HepG2 (cell line): ENCODE measurements around the gene CALY. TPM values are rescaled to one million over a fixed set of nuclear protein-coding genes. Genes with fewer than 3 reads are reported as not detected.

ENCODE experiments used
- ATAC-seq: fragments of 200-7000 bp; cut with Tn5 transposase; 3 replicates; pipeline ENCODE4 v1.9.1; 2020; ENCODE audit warnings: mild to moderate bottlenecking, moderate library complexity
- BruUV-seq: library from RNA; stranded (reverse); fragments of 400-500 nt; replicated peaks from 2 replicates; lab custom pipeline; 2021; lab: Mats Ljungman, UMichigan
- CTCF ChIA-PET: fragments of 300-600 bp; formaldehyde crosslinking; extraction: SDS; loops from one replicate; lab custom pipeline; 2021; ENCODE audit warnings: low total read pairs, inconsistent platforms, low intra/inter-chr PET ratio; lab: Yijun Ruan, JAX
- POLR2A ChIA-PET: fragments of 350-600 bp; sonication (Branson Sonifier 250); formaldehyde crosslinking; loops from one replicate; lab custom pipeline; 2020; ENCODE audit warnings: antibody characterized with exemption, inconsistent platforms; lab: Yijun Ruan, JAX
- DNase-seq: peaks from one replicate; pipeline ENCODE4 v3.0.0-alpha.2; 2015; ENCODE audit warnings: low spot score
- FAIRE-seq: peaks from 3 replicates; lab custom pipeline; 2011; peaks lifted over from hg19 to GRCh38; lab: Jason Lieb, UNC
- H2AFZ ChIP-seq: one replicate; pipeline ENCODE4 v1.6.1; 2011; ENCODE audit warnings: low read length, inconsistent platforms
- H3K27ac ChIP-seq: fragments of 300-600 bp; 3 replicates; pipeline ENCODE4 v1.8.0; 2011; ENCODE audit warnings: mixed run types, mild to moderate bottlenecking, mixed read lengths, low read length, inconsistent platforms; ENCODE audit not compliant: insufficient read depth; ENCODE audit errors: extremely low read length
- H3K27me3 ChIP-seq, 2 experiments: fragments of 200-600 bp in 1 of 2; 2 replicates in 1 of 2; 3 replicates in 1 of 2; pipeline versions ENCODE4 v1.6.0 to v1.8.0; 2011; ENCODE audit warnings: low read length in 2 of 2, mild to moderate bottlenecking in 2 of 2, moderate library complexity in 2 of 2, inconsistent platforms in 1 of 2; ENCODE audit not compliant: insufficient read depth in 2 of 2, control insufficient read depth in 1 of 2
- H3K36me3 ChIP-seq, 2 experiments: fragments of 200-600 bp in 1 of 2; replicated peaks in 1 of 2; 2 replicates in 1 of 2; 3 replicates in 1 of 2; pipeline versions ENCODE4 v1.5.1 to v1.8.0; 2011; ENCODE audit warnings: low read length in 2 of 2, inconsistent platforms in 1 of 2; ENCODE audit not compliant: insufficient read depth in 2 of 2, control insufficient read depth in 1 of 2
- H3K4me1 ChIP-seq: 2 replicates; pipeline ENCODE4 v1.5.1; 2012; ENCODE audit warnings: low read length, inconsistent platforms; ENCODE audit not compliant: insufficient read depth
- H3K4me2 ChIP-seq: 2 replicates; pipeline ENCODE4 v1.6.0; 2011; ENCODE audit warnings: low read depth, low read length, inconsistent platforms
- H3K4me3 ChIP-seq, 3 experiments: fragments of 200-600 bp in 1 of 3; sonication (generic), shearing (Covaris generic) in 1 of 3; replicated peaks in 1 of 3; 2 replicates each; pipeline ENCODE4 v1.5.1; 2011 to 2016; ENCODE audit warnings: low read length in 3 of 3, inconsistent platforms in 2 of 3, low read depth in 2 of 3, mild to moderate bottlenecking in 2 of 3, control low read depth in 1 of 3, mixed read lengths in 1 of 3; ENCODE audit not compliant: insufficient read depth in 1 of 3
- H3K79me2 ChIP-seq: one replicate; pipeline ENCODE4 v1.6.1; 2011; ENCODE audit warnings: low read length, inconsistent platforms; ENCODE audit not compliant: insufficient read depth
- H3K9ac ChIP-seq: 2 replicates; pipeline ENCODE4 v1.6.0; 2011; ENCODE audit warnings: mild to moderate bottlenecking, low read depth, low read length, inconsistent platforms; ENCODE audit not compliant: insufficient read depth
- H3K9me3 ChIP-seq: 2 replicates; pipeline ENCODE4 v1.5.1; 2012; ENCODE audit warnings: mild to moderate bottlenecking, low read length
- H4K20me1 ChIP-seq: 2 replicates; pipeline ENCODE4 v1.6.0; 2011; ENCODE audit warnings: inconsistent platforms, mild to moderate bottlenecking, low read length, moderate library complexity; ENCODE audit not compliant: insufficient read depth
- BRD4 ChIP-seq: sonication (generic); formaldehyde crosslinking; IDR thresholded peaks from 2 replicates; pipeline ENCODE4 v1.4.0; 2020; ENCODE audit warnings: missing genetic modification reagents
- GATAD2A ChIP-seq: IDR thresholded peaks from 2 replicates; pipeline ENCODE4 v1.6.1; 2016
- PHF21A ChIP-seq: sonication (generic); formaldehyde crosslinking; IDR thresholded peaks from 2 replicates; pipeline ENCODE4 v1.5.0; 2020; ENCODE audit warnings: mild to moderate bottlenecking, missing genetic modification reagents
- PHF8 ChIP-seq: sonication (generic); formaldehyde crosslinking; IDR thresholded peaks from 2 replicates; pipeline ENCODE4 v1.5.0; 2020; ENCODE audit warnings: missing genetic modification reagents
- RAD21 ChIP-seq: fragments of 450-650 bp; formaldehyde crosslinking; IDR thresholded peaks from 2 replicates; pipeline ENCODE4 v1.5.0; 2020; ENCODE audit warnings: mild to moderate bottlenecking
- TP53 ChIP-seq: sonication (generic); formaldehyde crosslinking; conservative IDR thresholded peaks from 2 replicates; pipeline ENCODE4 v1.4.0; 2020; ENCODE audit warnings: missing genetic modification reagents
- ZNF143 ChIP-seq: sonication (generic); formaldehyde crosslinking; IDR thresholded peaks from 2 replicates; pipeline ENCODE4 v1.4.0; 2020; ENCODE audit warnings: missing genetic modification reagents
- ZNF460 ChIP-seq: sonication (generic); formaldehyde crosslinking; IDR thresholded peaks from 2 replicates; pipeline ENCODE4 v1.5.1; 2020; ENCODE audit warnings: missing genetic modification reagents, mild to moderate bottlenecking, borderline replicate concordance
- ZNF891 ChIP-seq: sonication (generic); formaldehyde crosslinking; IDR thresholded peaks from 2 replicates; pipeline ENCODE4 v1.5.0; 2020; ENCODE audit warnings: mild to moderate bottlenecking, missing genetic modification reagents
- WGBS: methylation state at CpG from one replicate; pipeline ENCODE4 v1.1.6; 2017; ENCODE audit warnings: low lambda C conversion rate; 5-methylcytosine and 5-hydroxymethylcytosine counted together
- in situ Hi-C: cut with HindIII; loops from 2 replicates; pipeline ENCODE4 v1.10.0; 2017; ENCODE audit warnings: low pct_unique_long_range_greater_than_20kb; ENCODE audit not compliant: extremely low pct_ligation_motif_present
- intact Hi-C: fragments of 100-400 bp; cut with micrococcal nuclease; formaldehyde crosslinking; loops from one replicate; pipeline ENCODE4 v1.10.0; 2022; ENCODE audit not compliant: unreplicated experiment
- polyA plus RNA-seq, 8 experiments: library from polyadenylated mRNA; depleted of rRNA in 3 of 8; stranded (reverse) in 7 of 8; unstranded in 1 of 8; fragments of >200 nt; fragmentation: Illumina TruSeq in 4 of 8; extraction: Trizol in 4 of 8; gene quantifications; 2 replicates each; pipeline versions ENCODE4 v1.2.1 to v1.2.3, GENCODE V29; 2011 to 2016; ENCODE audit warnings: low read depth in 4 of 8, missing spikeins in 1 of 8, mixed read lengths in 1 of 8; ENCODE audit not compliant: insufficient read depth in 1 of 8
- total RNA-seq, 5 experiments: library from RNA; depleted of rRNA; stranded (reverse); fragments of >200 nt; fragmentation: Illumina TruSeq; extraction: Trizol; gene quantifications; 2 replicates each; pipeline ENCODE4 v1.2.3, GENCODE V29; 2016; ENCODE audit warnings: low read depth in 1 of 5
- TF ChIP-seq, protein P1 (sequence below): sonication (generic); formaldehyde crosslinking; IDR thresholded peaks from 2 replicates; pipeline ENCODE4 v1.5.0; 2020; ENCODE audit warnings: missing genetic modification reagents, mild to moderate bottlenecking, borderline replicate concordance
- TF ChIP-seq, protein P2 (sequence below): sonication (generic); formaldehyde crosslinking; IDR thresholded peaks from 2 replicates; pipeline ENCODE4 v1.4.0; 2020; ENCODE audit warnings: missing genetic modification reagents
- TF ChIP-seq, protein P3 (sequence below): sonication (generic); formaldehyde crosslinking; IDR thresholded peaks from 2 replicates; pipeline ENCODE4 v1.4.0; 2020; ENCODE audit warnings: missing genetic modification reagents
- TF ChIP-seq, protein P4 (sequence below): IDR thresholded peaks from 2 replicates; pipeline ENCODE4 v1.6.1; 2016; ENCODE audit warnings: missing genetic modification reagents, missing compliant biosample characterization
- TF ChIP-seq, protein P5 (sequence below), 2 experiments: sonication (generic) in 1 of 2; formaldehyde crosslinking in 1 of 2; IDR thresholded peaks; 2 replicates each; pipeline versions ENCODE4 v1.4.0 to v1.6.1; 2018 to 2020; ENCODE audit warnings: missing genetic modification reagents in 2 of 2, borderline replicate concordance in 1 of 2, low read depth in 1 of 2, mild to moderate bottlenecking in 1 of 2, missing biosample characterization in 1 of 2

CALY gene
- total and polyA plus RNA-seq, 2 of the 13 experiments (the other 11 are each of a cell fraction or from before 2014, with no cell fraction given) = 0.08 TPM; not detected in 1

DNA sequence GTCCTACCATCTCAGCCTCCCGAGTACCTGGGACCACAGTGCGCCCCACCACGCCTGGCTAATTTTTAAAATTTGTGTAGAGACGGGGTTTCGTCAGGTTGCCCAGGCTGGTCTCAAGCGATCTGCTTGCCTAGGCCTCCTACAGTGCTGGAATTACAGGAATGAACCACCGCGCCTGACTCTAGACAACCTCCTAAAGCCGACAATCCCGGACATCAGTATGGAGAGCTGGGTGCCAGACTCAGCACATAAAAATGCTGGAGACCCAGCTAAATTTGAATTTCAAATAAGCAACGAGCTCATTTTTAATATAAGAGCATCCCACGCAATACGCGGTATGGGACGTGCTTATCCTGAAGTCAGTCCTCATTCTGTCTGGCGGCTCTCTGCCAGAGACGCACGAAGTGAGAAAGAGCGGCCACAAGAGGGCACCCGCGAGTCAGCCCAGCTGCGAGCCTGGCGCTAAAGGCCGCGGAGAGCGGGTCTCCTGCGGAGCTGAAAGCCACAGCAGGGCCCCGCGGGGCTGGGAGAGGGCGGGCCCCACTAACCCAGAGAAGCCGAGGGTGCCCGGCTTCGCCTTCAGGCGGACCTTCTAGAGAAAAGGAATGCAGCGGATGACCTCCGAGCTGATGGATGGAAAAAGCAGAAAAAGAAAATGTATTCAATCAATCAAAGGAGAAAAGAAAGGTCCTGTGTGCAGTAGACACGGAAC, 7.0 kb downstream of the CALY start:
- 8% methylated on average over 35 of the region's 37 CpGs for WGBS
- peaks cover 7 to 73% of the 10 kb centered on the region in 2 experiments for H3K27me3 ChIP-seq
- H3K79me2 ChIP-seq = no peaks in the 10 kb centered on the region
- peaks cover 31% of the 10 kb centered on the region for H3K4me1 ChIP-seq
- H2AFZ ChIP-seq = no peak overlapping the region
- in situ Hi-C loops = no loop called here
- ATAC-seq = peak; percentile 87
- ChIA-PET CTCF (interaction anchor here (0.8 kb wide), 1 partner anchor 11 kb away, joined by 3 read pairs; no protein-coding TSS in a partner anchor), POLR2A (interaction anchor here (1.1 to 4.5 kb wide), 5 partner anchors 18 to 49 kb away, joined by 3 to 31 read pairs (median 9); partner anchors contain the start of genes ECHS1, FUOM, PAOX and PRAP1)
- H3K27ac ChIP-seq = no peak overlapping the region
- H3K4me3 ChIP-seq = peak overlapping the region in 1 of 3 experiments; percentile 40; a peak in 2 of 6 replicates
- H4K20me1 ChIP-seq = no peaks in the 10 kb centered on the region
- no peak for FAIRE-seq
- DNase-seq = peak; percentile 70
- BruUV-seq = no TSS peak
- H3K36me3 ChIP-seq = no peaks in the 10 kb centered on the region
- no peaks in the 10 kb centered on the region for H3K9me3 ChIP-seq
- no peak overlapping the region for H3K9ac ChIP-seq
- intact Hi-C loops = loop anchor here (2.0 to 10.0 kb wide), 2 partner anchors 45 to 65 kb away; partner anchors contain the start of genes ECHS1, MTG1 and PAOX
- H3K4me2 ChIP-seq = peak overlapping the region; percentile 82
- TF ChIP-seq PHF21A (peak; percentile 29; the same call in 1 of the 2 replicates), GATAD2A (CRISPR knock-in tag) (peak; percentile 72), PHF8 (CRISPR knock-in tag) (peak; percentile 49; the same call in 1 of the 2 replicates), ZNF460 (CRISPR knock-in tag) (no peak), RAD21 (CRISPR knock-in tag) (peak; percentile 92), BRD4 (no peak), ZNF891 (CRISPR knock-in tag) (no peak), TP53 (CRISPR knock-in tag) (0 out of 2 replicates have a peak, but pooled peaks have one; percentile 61), ZNF143 (CRISPR knock-in tag) (no peak)
- TF ChIP-seq, protein P1, sequence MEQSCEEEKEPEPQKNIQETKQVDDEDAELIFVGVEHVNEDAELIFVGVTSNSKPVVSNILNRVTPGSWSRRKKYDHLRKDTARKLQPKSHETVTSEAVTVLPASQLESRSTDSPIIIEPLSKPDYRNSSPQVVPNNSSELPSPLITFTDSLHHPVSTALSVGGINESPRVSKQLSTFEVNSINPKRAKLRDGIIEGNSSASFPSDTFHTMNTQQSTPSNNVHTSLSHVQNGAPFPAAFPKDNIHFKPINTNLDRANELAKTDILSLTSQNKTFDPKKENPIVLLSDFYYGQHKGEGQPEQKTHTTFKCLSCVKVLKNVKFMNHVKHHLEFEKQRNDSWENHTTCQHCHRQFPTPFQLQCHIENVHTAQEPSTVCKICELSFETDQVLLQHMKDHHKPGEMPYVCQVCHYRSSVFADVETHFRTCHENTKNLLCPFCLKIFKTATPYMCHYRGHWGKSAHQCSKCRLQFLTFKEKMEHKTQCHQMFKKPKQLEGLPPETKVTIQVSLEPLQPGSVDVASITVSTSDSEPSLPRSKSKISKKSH = no peak
- TF ChIP-seq, protein P2, sequence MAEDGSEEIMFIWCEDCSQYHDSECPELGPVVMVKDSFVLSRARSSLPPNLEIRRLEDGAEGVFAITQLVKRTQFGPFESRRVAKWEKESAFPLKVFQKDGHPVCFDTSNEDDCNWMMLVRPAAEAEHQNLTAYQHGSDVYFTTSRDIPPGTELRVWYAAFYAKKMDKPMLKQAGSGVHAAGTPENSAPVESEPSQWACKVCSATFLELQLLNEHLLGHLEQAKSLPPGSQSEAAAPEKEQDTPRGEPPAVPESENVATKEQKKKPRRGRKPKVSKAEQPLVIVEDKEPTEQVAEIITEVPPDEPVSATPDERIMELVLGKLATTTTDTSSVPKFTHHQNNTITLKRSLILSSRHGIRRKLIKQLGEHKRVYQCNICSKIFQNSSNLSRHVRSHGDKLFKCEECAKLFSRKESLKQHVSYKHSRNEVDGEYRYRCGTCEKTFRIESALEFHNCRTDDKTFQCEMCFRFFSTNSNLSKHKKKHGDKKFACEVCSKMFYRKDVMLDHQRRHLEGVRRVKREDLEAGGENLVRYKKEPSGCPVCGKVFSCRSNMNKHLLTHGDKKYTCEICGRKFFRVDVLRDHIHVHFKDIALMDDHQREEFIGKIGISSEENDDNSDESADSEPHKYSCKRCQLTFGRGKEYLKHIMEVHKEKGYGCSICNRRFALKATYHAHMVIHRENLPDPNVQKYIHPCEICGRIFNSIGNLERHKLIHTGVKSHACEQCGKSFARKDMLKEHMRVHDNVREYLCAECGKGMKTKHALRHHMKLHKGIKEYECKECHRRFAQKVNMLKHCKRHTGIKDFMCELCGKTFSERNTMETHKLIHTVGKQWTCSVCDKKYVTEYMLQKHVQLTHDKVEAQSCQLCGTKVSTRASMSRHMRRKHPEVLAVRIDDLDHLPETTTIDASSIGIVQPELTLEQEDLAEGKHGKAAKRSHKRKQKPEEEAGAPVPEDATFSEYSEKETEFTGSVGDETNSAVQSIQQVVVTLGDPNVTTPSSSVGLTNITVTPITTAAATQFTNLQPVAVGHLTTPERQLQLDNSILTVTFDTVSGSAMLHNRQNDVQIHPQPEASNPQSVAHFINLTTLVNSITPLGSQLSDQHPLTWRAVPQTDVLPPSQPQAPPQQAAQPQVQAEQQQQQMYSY = no peak
- TF ChIP-seq, protein P3, sequence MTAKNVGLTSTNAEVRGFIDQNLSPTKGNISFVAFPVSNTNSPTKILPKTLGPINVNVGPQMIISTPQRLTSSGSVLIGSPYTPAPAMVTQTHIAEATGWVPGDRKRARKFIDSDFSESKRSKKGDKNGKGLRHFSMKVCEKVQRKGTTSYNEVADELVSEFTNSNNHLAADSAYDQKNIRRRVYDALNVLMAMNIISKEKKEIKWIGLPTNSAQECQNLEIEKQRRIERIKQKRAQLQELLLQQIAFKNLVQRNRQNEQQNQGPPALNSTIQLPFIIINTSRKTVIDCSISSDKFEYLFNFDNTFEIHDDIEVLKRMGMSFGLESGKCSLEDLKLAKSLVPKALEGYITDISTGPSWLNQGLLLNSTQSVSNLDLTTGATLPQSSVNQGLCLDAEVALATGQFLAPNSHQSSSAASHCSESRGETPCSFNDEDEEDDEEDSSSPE (CRISPR knock-in tag) = peak; percentile 44; the same call in 1 of the 2 replicates
- TF ChIP-seq, protein P4, sequence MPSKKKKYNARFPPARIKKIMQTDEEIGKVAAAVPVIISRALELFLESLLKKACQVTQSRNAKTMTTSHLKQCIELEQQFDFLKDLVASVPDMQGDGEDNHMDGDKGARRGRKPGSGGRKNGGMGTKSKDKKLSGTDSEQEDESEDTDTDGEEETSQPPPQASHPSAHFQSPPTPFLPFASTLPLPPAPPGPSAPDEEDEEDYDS (CRISPR knock-in tag) = 0 out of 2 replicates have a peak, but pooled peaks have one; percentile 26
- TF ChIP-seq, protein P5, sequence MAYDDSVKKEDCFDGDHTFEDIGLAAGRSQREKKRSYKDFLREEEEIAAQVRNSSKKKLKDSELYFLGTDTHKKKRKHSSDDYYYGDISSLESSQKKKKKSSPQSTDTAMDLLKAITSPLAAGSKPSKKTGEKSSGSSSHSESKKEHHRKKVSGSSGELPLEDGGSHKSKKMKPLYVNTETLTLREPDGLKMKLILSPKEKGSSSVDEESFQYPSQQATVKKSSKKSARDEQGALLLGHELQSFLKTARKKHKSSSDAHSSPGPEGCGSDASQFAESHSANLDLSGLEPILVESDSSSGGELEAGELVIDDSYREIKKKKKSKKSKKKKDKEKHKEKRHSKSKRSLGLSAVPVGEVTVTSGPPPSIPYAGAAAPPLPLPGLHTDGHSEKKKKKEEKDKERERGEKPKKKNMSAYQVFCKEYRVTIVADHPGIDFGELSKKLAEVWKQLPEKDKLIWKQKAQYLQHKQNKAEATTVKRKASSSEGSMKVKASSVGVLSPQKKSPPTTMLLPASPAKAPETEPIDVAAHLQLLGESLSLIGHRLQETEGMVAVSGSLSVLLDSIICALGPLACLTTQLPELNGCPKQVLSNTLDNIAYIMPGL (CRISPR knock-in tag; IDR thresholded peaks at IDR 0.05; ENCODE audit: borderline replicate concordance in 1 of 2, low read depth in 1 of 2) = peak; percentile 61 to 90
